Muscle of back (tissue), 13 donors: ENCODE results near the gene MTMR1. TPM values are rescaled to one million over a fixed set of nuclear protein-coding genes. Genes with fewer than 3 reads are reported as not detected.

Experiments used
- DNase-seq, 3 donors: peaks; one replicate each; pipeline versions ENCODE4 v3.0.0 to v3.0.0-alpha.2; 2013
- long read RNA-seq, 9 donors: transcript quantifications; one replicate each; lab custom pipeline, GENCODE V29; 2026
- polyA plus RNA-seq, 10 donors: library from polyadenylated mRNA; unstranded; fragments of 120-200 nt; gene quantifications; one replicate each; pipeline ENCODE4 v1.2.1, GENCODE V29; 2013; ENCODE audit not compliant: insufficient read length in 10 of 10

MTMR1 gene
- 10 to 100 TPM; 15.1 to 28.4 (median 20.9) TPM for polyA plus RNA-seq
- long read RNA-seq, donor 1, partial matches to known transcripts = 5 of 5 reads
- long read RNA-seq, donor 1, other reads (novel, unspliced or antisense) = 0 of 5 reads
- long read RNA-seq, donor 2 = 0 reads
- long read RNA-seq, donor 3 = 0 reads
- long read RNA-seq, donor 4, full-length matches to known transcripts = 1 of 1 reads
- long read RNA-seq, donor 4, partial matches to known transcripts = 0 of 1 reads
- long read RNA-seq, donor 4, other reads (novel, unspliced or antisense) = 0 of 1 reads
- long read RNA-seq, donor 5, partial matches to known transcripts = 9 of 9 reads
- long read RNA-seq, donor 5, other reads (novel, unspliced or antisense) = 0 of 9 reads
- long read RNA-seq, donor 6, partial matches to known transcripts = 6 of 6 reads
- long read RNA-seq, donor 6, other reads (novel, unspliced or antisense) = 0 of 6 reads
- long read RNA-seq, donor 7 = 0 reads
- long read RNA-seq, donor 8, partial matches to known transcripts = 9 of 9 reads
- long read RNA-seq, donor 8, other reads (novel, unspliced or antisense) = 0 of 9 reads
- long read RNA-seq, donor 9 = 0 reads

GRCh38 chrX:150692831-150693724 is at the start of gene MTMR1:
Gene MTMR1 (plus strand): TSS chrX:150693396. CDS start chrX:150693531, 135 bp downstream.
- peak in 2 of 3 donors; percentile 20 to 48 for DNase-seq

DNA sequence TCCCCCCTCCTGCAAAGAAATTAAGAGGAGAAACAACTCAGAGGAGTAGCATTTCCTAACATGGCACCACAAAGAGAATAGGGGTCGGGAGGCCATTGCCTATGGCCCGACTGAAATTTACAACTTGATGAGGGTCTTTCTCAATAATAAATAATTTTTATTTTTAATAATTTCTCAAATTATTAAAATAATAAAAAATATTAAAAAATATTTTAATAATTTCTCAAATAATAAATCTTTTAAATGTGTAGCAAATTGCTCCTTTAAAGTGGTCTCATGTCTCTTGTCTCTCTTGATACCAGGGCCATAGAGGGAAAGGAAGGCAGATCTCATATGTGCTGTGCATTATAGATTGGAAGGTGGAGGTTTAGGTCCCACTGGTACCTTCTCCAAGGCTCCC is 49.2 kb upstream of the MTMR1 start:
- DNase-seq = no peak

- no peak for DNase-seq
Observed at GRCh38 chrX:150644422-150644821, 48.8 kb upstream of the MTMR1 start.

DNA sequence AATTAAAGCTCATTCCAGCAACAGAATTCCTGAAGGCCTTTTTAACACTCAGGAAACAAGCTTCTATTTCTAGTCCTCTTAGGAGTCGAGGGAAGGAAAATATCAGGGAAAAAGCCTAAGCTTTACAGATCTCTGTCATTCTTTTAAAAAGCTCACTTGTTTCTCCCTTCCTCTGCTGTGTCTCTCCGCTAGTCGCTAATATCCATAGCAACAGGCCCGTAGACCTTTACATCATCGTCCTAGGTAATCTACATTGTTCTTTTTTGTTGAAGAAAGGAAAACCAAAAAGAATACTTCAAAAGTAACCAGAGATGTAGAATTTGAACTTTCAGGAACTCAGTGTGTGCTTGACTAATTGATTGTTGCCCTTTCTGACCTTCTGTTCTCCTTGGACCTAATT is 45.9 kb upstream of the MTMR1 start:
- DNase-seq = no peak

- DNase-seq = no peak
Observed at GRCh38 chrX:150648296-150648940, 44.8 kb upstream of the MTMR1 start.

GRCh38 chrX:150649096-150649870 is 43.9 kb upstream of the MTMR1 start:
- DNase-seq = peak; percentile 8 to 19 (median 16)

DNA sequence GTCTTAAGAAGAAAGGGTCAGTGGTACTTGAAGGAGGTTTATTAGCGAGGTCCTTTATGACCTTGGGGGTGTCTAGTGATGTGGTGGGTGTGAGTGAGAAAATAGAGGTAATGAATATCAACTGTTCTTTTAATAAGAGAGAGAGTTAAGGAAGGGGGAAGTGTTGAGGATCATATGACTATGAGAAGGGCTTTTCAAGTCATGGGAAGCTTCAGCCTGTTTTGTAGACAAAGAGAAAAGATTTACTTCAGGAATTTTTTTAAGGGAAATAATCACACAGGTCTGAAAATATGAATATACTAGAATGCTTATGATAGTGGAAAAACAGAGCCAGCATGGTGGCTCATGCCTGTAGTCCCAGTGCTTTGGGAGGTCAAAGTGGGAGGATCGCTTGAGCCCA is 41.3 kb upstream of the MTMR1 start:
- no peak for DNase-seq

GRCh38 chrX:150655788-150656187 is 37.4 kb upstream of the MTMR1 start:
- DNase-seq = no peak

GRCh38 chrX:150663073-150663472 is 30.1 kb upstream of the MTMR1 start:
- DNase-seq = no peak

- peak in 2 of 3 donors; percentile 4 to 5 for DNase-seq
Observed at GRCh38 chrX:150664290-150664689, 28.9 kb upstream of the MTMR1 start.

- no peak for DNase-seq
Observed at GRCh38 chrX:150676221-150676620, 17.0 kb upstream of the MTMR1 start.

GRCh38 chrX:150680974-150681373 is 12.2 kb upstream of the MTMR1 start:
- DNase-seq = no peak

DNA sequence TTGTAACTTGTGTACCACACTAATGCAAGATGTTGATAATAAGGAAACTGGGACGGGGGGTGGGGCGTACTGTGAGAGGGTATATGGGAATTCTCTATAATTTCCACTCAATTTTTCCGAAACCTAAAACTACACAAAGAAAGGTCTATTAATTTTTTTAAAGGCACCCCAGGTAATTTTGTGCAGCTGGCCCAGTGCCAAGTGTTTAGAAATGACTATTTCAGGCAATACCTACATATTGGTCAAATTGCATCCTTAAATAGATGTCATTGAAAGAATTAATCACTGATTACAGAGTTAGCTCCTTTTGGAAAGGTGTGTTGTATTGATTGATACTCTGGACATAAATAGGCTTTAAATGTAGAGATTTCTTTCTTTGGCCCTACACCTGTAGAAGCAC is 10.1 kb upstream of the MTMR1 start:
- DNase-seq = no peak

- DNase-seq = no peak
Observed at GRCh38 chrX:150683536-150684146, 9.6 kb upstream of the MTMR1 start.

GRCh38 chrX:150688911-150689451 is 4.2 kb upstream of the MTMR1 start:
- DNase-seq = peak in 1 of 3 donors; percentile 86

DNA sequence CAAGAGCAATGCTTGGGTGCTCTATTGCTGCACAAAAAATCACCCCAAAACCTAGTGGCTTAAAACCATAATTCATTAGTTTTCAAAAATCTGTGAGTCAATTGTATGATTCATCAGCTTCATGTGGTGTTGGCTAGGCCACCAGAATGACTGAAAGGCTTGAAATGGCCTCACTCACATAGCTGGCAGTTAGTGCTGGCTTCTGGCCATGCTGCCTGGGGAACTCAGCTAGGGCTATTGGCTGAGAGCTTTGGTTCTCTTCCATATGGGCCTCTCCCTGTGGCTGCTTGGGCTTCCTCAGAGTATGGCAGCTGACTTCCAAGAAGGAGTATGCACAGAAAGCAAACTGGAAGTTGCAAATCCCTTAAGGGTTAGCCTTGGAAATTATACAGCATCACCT is 3.1 kb upstream of the MTMR1 start:
- DNase-seq = peak in 1 of 3 donors; percentile 83

DNA sequence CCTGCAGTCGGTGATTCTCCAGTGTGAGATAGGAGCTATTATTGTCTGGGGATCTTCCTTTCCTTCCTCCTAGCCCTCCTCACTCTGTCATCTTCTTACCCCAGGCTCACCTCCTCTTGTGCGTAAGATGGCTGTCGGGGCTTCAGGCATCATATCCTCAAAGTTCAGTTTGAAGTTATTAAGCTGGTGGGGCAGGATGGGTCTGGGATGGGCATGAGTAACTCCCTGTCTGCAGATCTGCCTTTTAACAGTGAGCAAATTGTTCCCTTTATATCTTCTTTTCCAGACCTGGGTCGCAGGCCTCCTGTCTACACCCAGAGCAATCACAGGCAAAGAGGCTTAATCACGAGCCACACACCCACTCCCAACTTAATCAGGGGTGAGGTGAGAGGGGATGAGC is 900 bp upstream of the MTMR1 start:
- no peak for DNase-seq

GRCh38 chrX:150693725-150694574 is 754 bp downstream of the MTMR1 start:
- peak; percentile 27 to 67 (median 47) for DNase-seq

- DNase-seq = no peak
Observed at GRCh38 chrX:150694738-150695410, 1.7 kb downstream of the MTMR1 start.
